Spleen (tissue), 7 donors: ENCODE results near the gene CHST1.

ENCODE experiments used
- POLR2A ChIP-seq, 3 donors: fragments of 450-650 bp; IDR thresholded peaks; one replicate each; pipeline ENCODE4 v1.5.1; 2017; ENCODE audit warnings: antibody characterized with exemption in 3 of 3, mild to moderate bottlenecking in 1 of 3
- TF ChIP-seq, protein P1 (sequence below), 11 experiments: fragments of 200-600 bp in 7 of 11; fragments of 450-650 bp in 4 of 11; sonication (generic) in 4 of 11; IDR thresholded peaks in 8 of 11; conservative IDR thresholded peaks in 3 of 11; 1 replicate in 7 of 11; 2 replicates in 4 of 11; pipeline versions ENCODE4 v1.4.0 to v1.8.0; 2016 to 2021; ENCODE audit warnings: antibody characterized with exemption in 11 of 11, inconsistent platforms in 4 of 11, mild to moderate bottlenecking in 1 of 11
- donor health status: DM: no; HTN: no; CAD: no; lungs with moderate emphysema.
- donor health status: DM: no; HTN: no; CAD: no.
- donor health status: DM: no; HTN: no; CAD: no.

DNA sequence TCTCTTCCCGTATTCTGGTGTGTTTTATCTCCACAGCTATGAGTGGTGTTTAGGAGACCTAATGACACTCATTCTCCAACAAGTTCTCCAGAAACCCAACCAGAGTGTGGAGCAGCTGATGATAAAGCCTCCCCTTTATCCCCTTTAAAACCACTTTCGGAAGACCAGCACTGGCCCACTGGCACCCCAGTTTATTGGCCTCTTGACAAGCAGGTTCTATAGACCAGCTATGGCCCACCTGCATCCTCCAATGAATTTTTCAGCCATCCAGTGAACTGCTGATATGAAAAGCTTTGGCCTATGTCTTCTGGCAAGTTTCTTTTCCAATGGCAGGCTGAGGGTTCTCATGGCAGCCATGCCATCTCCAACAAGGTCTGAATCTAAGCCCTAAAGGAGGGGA is 27.4 kb downstream of the CHST1 start:
- TF ChIP-seq POLR2A (IDR thresholded peaks at IDR 0.05) = no peak
- TF ChIP-seq, protein P1, sequence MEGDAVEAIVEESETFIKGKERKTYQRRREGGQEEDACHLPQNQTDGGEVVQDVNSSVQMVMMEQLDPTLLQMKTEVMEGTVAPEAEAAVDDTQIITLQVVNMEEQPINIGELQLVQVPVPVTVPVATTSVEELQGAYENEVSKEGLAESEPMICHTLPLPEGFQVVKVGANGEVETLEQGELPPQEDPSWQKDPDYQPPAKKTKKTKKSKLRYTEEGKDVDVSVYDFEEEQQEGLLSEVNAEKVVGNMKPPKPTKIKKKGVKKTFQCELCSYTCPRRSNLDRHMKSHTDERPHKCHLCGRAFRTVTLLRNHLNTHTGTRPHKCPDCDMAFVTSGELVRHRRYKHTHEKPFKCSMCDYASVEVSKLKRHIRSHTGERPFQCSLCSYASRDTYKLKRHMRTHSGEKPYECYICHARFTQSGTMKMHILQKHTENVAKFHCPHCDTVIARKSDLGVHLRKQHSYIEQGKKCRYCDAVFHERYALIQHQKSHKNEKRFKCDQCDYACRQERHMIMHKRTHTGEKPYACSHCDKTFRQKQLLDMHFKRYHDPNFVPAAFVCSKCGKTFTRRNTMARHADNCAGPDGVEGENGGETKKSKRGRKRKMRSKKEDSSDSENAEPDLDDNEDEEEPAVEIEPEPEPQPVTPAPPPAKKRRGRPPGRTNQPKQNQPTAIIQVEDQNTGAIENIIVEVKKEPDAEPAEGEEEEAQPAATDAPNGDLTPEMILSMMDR (IDR thresholded peaks at IDR 0.05 in 8 of 11, conservative IDR thresholded peaks at IDR 0.05 in 3 of 11) = no peak
